ENCODE data around the gene SMAD6. TPM values are rescaled to one million over a fixed set of nuclear protein-coding genes. Genes with fewer than 3 reads are reported as not detected.

SMAD6 gene
- total RNA-seq, 1 donor = 31.8 TPM

DNA sequence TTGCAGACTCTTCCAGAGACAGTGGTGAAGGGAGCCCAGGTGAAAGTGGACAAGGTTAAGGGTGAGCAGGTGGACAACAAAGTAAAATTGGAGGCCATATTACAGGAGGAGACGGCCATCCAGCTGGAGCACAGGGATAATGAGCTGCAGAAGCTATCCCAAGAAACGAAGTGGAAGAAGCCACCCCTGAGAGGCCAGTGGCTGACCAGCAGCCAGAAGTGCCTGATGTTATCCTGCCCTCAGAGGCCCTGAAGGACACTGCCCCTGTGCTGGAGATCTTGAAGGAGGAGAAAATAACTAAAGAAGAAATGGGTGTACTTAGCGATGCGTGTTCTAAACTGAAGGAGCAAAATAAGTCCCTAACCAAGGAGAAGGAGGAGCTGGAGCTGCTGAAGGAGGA, 107.6 kb downstream of the SMAD6 start:
- H3K4me2 ChIP-seq (ENCODE audit: insufficient read depth, low read length) = no peak overlapping the region
- H4K20me1 ChIP-seq (ENCODE audit: insufficient read depth, low read length) = no peaks in the 10 kb centered on the region
- TF ChIP-seq, protein P1, sequence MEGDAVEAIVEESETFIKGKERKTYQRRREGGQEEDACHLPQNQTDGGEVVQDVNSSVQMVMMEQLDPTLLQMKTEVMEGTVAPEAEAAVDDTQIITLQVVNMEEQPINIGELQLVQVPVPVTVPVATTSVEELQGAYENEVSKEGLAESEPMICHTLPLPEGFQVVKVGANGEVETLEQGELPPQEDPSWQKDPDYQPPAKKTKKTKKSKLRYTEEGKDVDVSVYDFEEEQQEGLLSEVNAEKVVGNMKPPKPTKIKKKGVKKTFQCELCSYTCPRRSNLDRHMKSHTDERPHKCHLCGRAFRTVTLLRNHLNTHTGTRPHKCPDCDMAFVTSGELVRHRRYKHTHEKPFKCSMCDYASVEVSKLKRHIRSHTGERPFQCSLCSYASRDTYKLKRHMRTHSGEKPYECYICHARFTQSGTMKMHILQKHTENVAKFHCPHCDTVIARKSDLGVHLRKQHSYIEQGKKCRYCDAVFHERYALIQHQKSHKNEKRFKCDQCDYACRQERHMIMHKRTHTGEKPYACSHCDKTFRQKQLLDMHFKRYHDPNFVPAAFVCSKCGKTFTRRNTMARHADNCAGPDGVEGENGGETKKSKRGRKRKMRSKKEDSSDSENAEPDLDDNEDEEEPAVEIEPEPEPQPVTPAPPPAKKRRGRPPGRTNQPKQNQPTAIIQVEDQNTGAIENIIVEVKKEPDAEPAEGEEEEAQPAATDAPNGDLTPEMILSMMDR (IDR thresholded peaks at IDR 0.05; ENCODE audit: extremely low read depth, low read depth, low read length) = no peak
- no peak overlapping the region for H2AFZ ChIP-seq (ENCODE audit: low read length)
- H3K79me2 ChIP-seq (ENCODE audit: insufficient read depth, low read length) = no peaks in the 10 kb centered on the region
- H3K4me3 ChIP-seq (ENCODE audit: insufficient read depth, low read length) = no peak overlapping the region
- peaks cover 15% of the 10 kb centered on the region for H3K4me1 ChIP-seq (ENCODE audit: insufficient read depth, low read length)
- H3K27ac ChIP-seq (ENCODE audit: low read depth, low read length) = no peak overlapping the region
- no peaks in the 10 kb centered on the region for H3K27me3 ChIP-seq (ENCODE audit: insufficient read depth, low read length)
- DNase-seq (ENCODE audit: insufficient read length, low spot score, missing footprints) = no peak
- H3K36me3 ChIP-seq (ENCODE audit: insufficient read depth, low read length) = no peaks in the 10 kb centered on the region
- no peaks in the 10 kb centered on the region for H3K9me3 ChIP-seq (ENCODE audit: low read depth, low read length)

DNA sequence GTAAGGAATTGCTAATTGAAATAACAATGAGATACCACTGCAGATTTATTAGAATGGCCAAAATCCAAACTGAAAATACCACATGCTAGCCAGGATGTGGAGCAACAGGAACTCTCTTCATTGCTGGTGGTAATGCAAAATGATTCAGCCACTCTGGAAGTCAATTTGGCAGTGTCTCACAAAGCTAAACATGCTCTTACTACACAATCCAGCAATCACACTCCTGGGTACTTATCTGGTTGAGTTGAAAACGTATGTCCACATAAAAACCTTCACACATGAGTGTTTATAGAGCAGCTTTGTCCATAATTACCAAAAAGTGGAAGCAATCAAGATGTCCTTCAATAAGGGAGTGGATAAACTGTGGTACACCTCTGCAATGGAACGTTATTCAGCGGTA, 113.3 kb downstream of the SMAD6 start:
- Histone ChIP-seq H3K4me3 (ENCODE audit: insufficient read depth, low read length) (no peak overlapping the region), H3K27me3 (ENCODE audit: insufficient read depth, low read length) (no peaks in the 10 kb centered on the region), H3K9me3 (ENCODE audit: low read depth, low read length) (no peaks in the 10 kb centered on the region), H3K4me1 (ENCODE audit: insufficient read depth, low read length) (peaks cover 30% of the 10 kb centered on the region), H2AFZ (ENCODE audit: low read length) (no peak overlapping the region), H4K20me1 (ENCODE audit: insufficient read depth, low read length) (no peaks in the 10 kb centered on the region), H3K36me3 (ENCODE audit: insufficient read depth, low read length) (no peaks in the 10 kb centered on the region), H3K79me2 (ENCODE audit: insufficient read depth, low read length) (no peaks in the 10 kb centered on the region), H3K27ac (ENCODE audit: low read depth, low read length) (peak overlapping the region; percentile 52), H3K4me2 (ENCODE audit: insufficient read depth, low read length) (peak overlapping the region; percentile 7)
- TF ChIP-seq, protein P1 (IDR thresholded peaks at IDR 0.05; ENCODE audit: extremely low read depth, low read depth, low read length) = no peak
- peak; percentile 89 for DNase-seq (ENCODE audit: insufficient read length, low spot score, missing footprints)

DNA sequence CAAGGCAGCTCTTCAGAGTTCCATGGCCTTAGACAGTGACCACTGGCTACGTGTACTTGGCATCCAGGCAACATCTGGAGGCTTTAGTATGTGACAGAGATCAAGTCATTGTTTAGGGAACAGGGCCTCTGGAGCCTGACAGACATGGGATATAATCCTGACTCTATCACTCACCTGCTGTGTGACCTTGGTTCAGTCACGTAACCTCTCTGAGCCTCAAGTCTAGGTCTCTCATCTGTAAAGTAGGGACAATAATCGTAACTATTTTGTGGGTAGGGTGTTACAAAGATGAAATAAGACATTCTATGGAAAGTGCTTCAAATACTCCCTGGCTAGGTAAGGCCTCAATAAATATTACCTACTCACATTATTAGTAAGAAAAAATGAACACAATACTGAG, 114.2 kb downstream of the SMAD6 start:
- Histone ChIP-seq H3K36me3 (ENCODE audit: insufficient read depth, low read length) (no peaks in the 10 kb centered on the region), H2AFZ (ENCODE audit: low read length) (no peak overlapping the region), H3K27ac (ENCODE audit: low read depth, low read length) (peak overlapping the region; percentile 52), H3K4me1 (ENCODE audit: insufficient read depth, low read length) (peaks cover 34% of the 10 kb centered on the region), H3K9me3 (ENCODE audit: low read depth, low read length) (no peaks in the 10 kb centered on the region), H3K4me3 (ENCODE audit: insufficient read depth, low read length) (no peak overlapping the region), H4K20me1 (ENCODE audit: insufficient read depth, low read length) (no peaks in the 10 kb centered on the region), H3K79me2 (ENCODE audit: insufficient read depth, low read length) (no peaks in the 10 kb centered on the region), H3K4me2 (ENCODE audit: insufficient read depth, low read length) (no peak overlapping the region), H3K27me3 (ENCODE audit: insufficient read depth, low read length) (no peaks in the 10 kb centered on the region)
- DNase-seq (ENCODE audit: insufficient read length, low spot score, missing footprints) = no peak
- TF ChIP-seq, protein P1 (IDR thresholded peaks at IDR 0.05; ENCODE audit: extremely low read depth, low read depth, low read length) = no peak

DNA sequence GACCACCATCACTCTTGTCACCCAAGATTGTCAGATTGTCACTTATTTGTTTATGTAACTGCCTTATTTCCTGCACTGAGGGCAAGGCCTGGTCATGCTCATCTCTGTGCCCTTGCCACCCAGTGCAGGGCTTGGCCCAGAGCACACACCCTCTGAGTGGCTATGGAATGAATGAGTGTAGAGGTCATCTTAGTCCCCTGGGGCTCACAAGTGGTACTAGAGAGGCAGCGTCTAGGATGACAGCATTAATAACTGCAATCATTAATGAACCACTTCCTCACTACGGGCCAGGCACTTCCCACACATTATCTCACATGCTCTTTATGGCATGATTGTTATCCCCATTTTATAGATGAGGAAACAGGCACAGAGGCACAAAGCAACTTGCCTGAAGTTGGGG, 117.0 kb downstream of the SMAD6 start:
- DNase-seq (ENCODE audit: insufficient read length, low spot score, missing footprints) = no peak
- no peaks in the 10 kb centered on the region for H3K79me2 ChIP-seq (ENCODE audit: insufficient read depth, low read length)
- no peaks in the 10 kb centered on the region for H3K9me3 ChIP-seq (ENCODE audit: low read depth, low read length)
- no peak overlapping the region for H3K4me3 ChIP-seq (ENCODE audit: insufficient read depth, low read length)
- no peak overlapping the region for H2AFZ ChIP-seq (ENCODE audit: low read length)
- TF ChIP-seq, protein P1 (IDR thresholded peaks at IDR 0.05; ENCODE audit: extremely low read depth, low read depth, low read length) = no peak
- H3K27me3 ChIP-seq (ENCODE audit: insufficient read depth, low read length) = no peaks in the 10 kb centered on the region
- peaks cover 46% of the 10 kb centered on the region for H3K4me1 ChIP-seq (ENCODE audit: insufficient read depth, low read length)
- no peaks in the 10 kb centered on the region for H4K20me1 ChIP-seq (ENCODE audit: insufficient read depth, low read length)
- no peaks in the 10 kb centered on the region for H3K36me3 ChIP-seq (ENCODE audit: insufficient read depth, low read length)
- H3K27ac ChIP-seq (ENCODE audit: low read depth, low read length) = no peak overlapping the region
- H3K4me2 ChIP-seq (ENCODE audit: insufficient read depth, low read length) = no peak overlapping the region

Data from osteoblast (primary cell).